Loucy (cell line): Measurements from ENCODE around the gene FANCC.
"Not testable (repeated sequence)": the region's sequence is repeated elsewhere in the genome, so short reads cannot be mapped to it uniquely, and the experiment has no call there.

ENCODE experiments used
- CTCF ChIP-seq: fragments of 200-600 bp; sonication (generic); conservative IDR thresholded peaks from 2 replicates; pipeline ENCODE4 v1.5.1; 2014; ENCODE audit warnings: mild to moderate bottlenecking, antibody characterized with exemption, low read length
- EZH2phosphoT487 ChIP-seq: fragments of 200-600 bp; IDR thresholded peaks from 2 replicates; pipeline ENCODE4 v1.6.1; 2018; ENCODE audit warnings: antibody characterized with exemption, mild to moderate bottlenecking, moderate library complexity, borderline replicate concordance

DNA sequence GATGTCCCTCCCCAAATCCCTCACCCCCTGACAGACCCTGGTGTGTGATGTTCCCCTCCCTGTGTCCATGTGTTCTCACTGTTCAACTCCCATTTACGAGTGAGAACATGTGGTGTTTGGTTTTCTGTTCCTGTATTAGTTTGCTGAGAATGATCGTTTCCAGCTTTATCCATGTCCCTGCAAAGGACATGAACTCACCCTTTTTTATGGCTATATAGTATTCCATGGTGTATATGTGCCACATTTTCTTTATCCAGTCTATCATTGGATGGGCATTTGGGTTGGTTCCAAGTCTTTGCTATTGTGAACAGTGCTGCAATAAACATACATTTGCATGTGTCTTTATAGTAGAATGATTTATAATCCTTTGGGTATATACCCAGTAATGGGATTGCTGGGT lies 43.3 kb downstream of the FANCC start:
- not testable (repeated sequence) for TF ChIP-seq CTCF, EZH2phosphoT487
